GM12873 (cell line): ENCODE results near the gene PGAP6.

Source experiments
- TF ChIP-seq, protein P1 (sequence below): IDR thresholded peaks from 2 replicates; pipeline ENCODE4 v1.5.1; 2012; ENCODE audit warnings: low read depth, mild to moderate bottlenecking, moderate library complexity, low read length, control low read depth; ENCODE audit not compliant: insufficient read depth; ENCODE audit errors: missing control alignments

The PGAP6 gene

DNA sequence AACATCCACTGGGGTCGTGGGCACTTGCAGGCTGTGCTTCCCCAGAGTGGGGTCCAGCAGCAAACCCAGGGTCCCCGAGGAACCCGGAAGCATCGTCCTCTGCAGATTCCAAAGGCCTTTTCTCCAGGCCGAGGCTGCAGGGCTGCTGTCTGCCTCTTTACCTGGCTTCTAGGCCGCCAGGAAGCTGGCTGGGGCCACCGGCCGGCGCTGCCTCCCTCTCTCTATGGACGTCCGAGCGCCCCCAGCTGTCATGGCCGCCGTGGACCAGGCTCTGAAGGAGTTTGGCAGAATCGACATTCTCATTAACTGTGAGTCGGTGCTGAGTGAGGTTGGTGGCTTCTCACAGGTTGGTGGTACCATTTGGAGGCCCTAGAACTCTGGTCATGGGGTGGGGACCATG lies 25.5 kb upstream of the PGAP6 start:
- TF ChIP-seq, protein P1, sequence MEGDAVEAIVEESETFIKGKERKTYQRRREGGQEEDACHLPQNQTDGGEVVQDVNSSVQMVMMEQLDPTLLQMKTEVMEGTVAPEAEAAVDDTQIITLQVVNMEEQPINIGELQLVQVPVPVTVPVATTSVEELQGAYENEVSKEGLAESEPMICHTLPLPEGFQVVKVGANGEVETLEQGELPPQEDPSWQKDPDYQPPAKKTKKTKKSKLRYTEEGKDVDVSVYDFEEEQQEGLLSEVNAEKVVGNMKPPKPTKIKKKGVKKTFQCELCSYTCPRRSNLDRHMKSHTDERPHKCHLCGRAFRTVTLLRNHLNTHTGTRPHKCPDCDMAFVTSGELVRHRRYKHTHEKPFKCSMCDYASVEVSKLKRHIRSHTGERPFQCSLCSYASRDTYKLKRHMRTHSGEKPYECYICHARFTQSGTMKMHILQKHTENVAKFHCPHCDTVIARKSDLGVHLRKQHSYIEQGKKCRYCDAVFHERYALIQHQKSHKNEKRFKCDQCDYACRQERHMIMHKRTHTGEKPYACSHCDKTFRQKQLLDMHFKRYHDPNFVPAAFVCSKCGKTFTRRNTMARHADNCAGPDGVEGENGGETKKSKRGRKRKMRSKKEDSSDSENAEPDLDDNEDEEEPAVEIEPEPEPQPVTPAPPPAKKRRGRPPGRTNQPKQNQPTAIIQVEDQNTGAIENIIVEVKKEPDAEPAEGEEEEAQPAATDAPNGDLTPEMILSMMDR, result no peak

DNA sequence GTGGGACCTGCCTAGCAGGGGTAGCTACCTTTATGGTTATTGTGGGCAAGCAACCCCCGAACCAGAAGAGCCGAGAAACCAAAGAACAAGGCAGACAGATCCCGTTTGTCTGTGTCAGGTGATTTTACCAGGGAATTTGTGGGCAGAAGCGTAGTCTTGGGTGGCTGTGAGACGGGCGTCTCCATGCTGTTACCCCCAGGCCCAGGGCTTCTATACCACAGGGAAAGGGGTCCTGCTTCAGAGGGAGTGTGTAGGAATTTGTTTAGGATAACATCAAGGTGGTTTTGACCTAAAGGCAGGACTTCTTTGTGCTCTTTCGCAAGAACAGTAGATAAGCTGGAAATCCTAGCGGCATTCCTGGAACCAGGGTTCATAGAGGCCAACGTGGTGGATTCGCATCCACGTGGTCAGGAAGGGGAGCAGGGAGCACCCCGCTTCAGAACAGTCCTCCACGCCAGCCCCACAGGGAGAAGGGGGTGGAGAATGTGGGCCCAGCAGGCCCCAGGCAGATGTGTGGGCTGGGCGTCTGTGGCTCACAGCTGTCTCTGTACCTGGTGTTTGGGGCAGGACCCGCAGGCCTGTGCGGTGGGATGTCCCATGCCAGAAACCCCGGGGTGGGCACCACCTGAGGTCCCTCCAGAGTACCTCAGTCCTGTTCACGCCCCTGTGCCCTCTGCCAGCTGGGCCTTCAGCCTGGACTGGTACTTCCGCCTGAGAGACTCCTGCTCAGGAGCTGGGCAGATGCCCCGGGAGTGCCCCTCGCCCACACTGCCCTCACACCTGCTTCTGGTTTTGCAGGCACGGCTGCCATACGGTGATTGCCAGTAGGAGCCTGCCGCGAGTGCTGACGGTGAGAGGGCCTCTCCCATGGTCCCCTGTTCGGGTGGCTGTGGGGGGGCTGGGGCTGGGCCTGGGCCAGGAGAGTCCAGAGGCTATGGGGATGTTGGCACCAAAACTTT lies 24.0 kb upstream of the PGAP6 start:
- TF ChIP-seq, protein P1, result no peak

DNA sequence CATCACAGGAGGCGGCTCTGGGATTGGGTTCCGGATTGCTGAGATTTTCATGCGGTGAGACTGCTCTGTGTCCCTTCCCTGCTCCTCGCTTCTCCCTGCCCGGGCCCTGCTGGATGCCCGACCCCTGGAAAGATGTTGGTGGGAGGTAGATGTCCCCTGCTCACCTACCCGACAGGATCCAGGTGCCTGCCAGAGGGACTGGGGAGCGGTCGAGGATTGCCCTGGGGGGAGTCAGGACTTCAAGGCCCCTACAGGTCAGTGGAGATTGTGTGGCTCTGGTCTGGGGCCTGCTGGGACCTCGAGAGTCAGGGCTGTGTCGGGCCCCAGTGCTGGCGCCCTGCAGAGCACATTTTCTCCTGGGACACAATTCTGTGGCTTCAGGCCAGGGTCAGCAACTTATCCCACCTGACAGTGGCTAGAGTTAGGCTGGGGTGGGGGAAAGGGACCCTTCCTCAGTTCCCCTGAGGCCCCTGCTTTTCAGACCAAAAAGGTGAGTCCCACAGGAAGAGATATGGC lies 23.3 kb upstream of the PGAP6 start:
- TF ChIP-seq, protein P1, result no peak

DNA sequence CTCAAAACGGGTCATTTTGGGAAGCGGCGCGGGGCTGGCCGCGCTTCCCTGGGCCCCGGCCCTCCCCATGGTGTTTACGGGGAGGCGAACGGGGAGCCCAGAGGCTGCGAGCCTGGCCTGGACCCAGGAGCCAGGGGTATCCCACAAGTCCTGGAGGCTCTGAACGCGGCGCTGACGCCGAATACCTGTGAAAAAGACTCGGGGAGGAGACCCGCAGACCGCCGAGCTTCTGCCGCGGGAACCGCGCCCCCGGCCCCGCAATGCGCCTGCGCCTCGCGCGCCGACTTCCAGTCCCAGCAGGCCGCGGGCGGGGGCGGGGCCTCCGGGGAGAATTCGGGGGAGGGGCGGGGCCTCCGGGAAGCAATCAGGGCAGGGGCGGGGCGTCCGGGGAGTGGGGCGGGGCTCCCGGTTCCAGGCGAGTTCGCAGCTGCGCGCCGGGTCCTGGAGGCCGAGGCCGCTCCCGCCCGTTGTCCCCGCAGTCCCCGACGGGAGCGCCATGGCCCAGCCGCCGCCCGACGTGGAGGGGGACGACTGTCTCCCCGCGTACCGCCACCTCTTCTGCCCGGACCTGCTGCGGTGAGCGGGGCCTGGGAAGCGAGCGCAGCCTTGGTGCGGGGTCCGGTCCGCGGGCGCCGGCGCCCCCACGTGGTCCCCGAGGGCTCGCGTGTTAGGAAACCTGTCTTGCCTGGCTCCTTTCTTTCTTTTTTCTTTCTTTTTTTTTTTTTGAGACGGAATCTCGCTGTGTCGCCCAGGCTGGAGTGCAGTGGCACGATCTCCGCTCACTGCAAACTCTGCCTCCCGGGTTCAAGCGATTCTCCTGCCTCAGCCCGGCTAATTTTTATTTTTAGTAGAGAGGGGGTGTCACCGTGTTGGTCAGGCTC lies 19.9 kb upstream of the PGAP6 start, which contains the start of gene DECR2:
TSS of gene DECR2 (plus strand) at position 418 of the 881 bp plus-strand sequence. CDS start at position 497, 79 bp downstream.
- TF ChIP-seq, protein P1, result peak; percentile 57

DNA sequence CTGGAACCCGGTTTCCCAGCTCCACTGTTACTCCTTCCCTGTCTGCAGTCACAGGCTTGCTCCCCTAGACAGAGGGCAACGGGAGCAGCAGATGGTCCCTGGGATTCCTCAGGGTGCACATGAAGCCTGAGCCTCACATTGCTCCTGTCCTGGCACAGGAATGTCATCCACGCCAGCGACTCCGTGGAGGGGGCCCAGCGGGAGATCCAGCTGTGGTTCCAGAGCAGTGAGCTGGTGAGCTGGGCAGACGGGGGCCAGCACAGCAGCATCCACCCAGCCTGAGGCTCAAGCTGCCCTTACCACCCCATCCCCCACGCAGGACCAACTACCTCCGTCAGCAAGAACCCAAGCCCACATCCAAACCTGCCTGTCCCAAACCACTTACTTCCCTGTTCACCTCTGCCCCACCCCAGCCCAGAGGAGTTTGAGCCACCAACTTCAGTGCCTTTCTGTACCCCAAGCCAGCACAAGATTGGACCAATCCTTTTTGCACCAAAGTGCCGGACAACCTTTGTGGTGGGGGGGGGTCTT lies 18.3 kb upstream of the PGAP6 start:
- TF ChIP-seq, protein P1, result no peak

DNA sequence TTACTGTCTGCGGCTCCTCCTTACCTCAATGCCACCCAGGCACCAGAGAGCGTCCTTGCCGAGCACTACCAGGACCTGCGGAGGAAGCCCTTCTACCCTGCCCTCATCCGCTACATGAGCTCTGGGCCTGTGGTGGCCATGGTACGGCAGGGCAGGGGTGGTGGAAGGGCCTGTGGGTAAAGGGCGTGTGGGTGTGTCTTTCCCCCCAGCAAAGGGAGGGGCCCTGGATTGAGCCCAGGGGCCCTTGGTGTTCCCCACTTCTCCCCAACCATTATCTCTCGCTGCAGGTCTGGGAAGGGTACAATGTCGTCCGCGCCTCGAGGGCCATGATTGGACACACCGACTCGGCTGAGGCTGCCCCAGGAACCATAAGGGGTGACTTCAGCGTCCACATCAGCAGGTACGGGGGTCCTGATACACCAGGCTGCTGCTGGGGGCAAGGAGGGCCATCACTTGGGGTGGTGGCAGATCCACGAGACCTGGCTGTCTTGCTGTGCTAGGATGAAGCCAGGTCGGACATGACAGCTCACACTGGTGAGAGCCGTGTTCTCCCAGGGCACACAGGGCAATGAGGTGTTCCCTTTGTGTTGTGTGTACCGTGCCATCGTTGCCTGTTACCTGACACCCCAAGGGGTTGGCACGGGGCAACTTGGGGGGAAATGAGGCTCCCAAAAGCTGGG lies 17.7 kb upstream of the PGAP6 start:
- TF ChIP-seq, protein P1, result no peak
